ENCODE data around the gene ANO2. TPM values are rescaled to one million over a fixed set of nuclear protein-coding genes. Genes with fewer than 3 reads are reported as not detected.

The ANO2 gene
- total RNA-seq, 1 experiment from 2014 or later, result not detected

GRCh38 chr12:5643266-5643665 lies 301.8 kb downstream of the ANO2 start:
- Histone ChIP-seq H3K27me3 (ENCODE audit: low read length) (no peaks in the 10 kb centered on the region), H3K4me2 (ENCODE audit: low read depth, low read length, poor library complexity, severe bottlenecking) (no peak overlapping the region), H3K4me1 (ENCODE audit: low read length) (no peaks in the 10 kb centered on the region), H3K9ac (ENCODE audit: low read length) (no peak overlapping the region), H3K79me2 (ENCODE audit: low read length) (no peaks in the 10 kb centered on the region), H3K4me3 (ENCODE audit: low read length) (no peak overlapping the region), H3K36me3 (ENCODE audit: insufficient read depth, low read length) (no peaks in the 10 kb centered on the region), H3K27ac (ENCODE audit: low read length) (no peak overlapping the region), H4K20me1 (ENCODE audit: insufficient read depth, low read depth, low read length) (no peaks in the 10 kb centered on the region), H3K9me2 (replicated peaks; ENCODE audit: insufficient read depth, low read length) (no peaks in the 10 kb centered on the region), H2AFZ (ENCODE audit: low read length) (no peak overlapping the region), H3K9me3 (ENCODE audit: low read length) (no peaks in the 10 kb centered on the region)
- no peak for DNase-seq

DNA sequence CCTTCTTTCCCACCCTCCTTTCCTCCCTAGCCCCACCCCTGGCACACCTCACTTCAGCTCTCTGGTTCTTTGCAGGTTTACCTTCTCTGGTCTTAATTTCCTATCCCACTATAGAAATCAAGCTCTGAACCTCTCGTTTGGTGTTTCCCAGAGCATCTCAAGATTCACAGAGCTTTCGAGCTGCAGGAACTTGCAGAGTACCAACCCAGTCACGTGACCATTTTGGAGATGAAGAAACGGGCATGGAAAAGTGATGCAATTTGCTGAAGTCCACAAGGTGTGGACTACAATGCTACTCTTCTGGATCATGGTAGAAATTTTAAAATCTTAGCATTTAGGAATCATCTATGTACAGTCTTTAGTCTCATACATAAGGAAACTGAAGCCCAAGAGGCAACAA lies 307.4 kb downstream of the ANO2 start:
- no peaks in the 10 kb centered on the region for H3K36me3 ChIP-seq (ENCODE audit: insufficient read depth, low read length)
- no peaks in the 10 kb centered on the region for H3K9me3 ChIP-seq (ENCODE audit: low read length)
- no peaks in the 10 kb centered on the region for H3K27me3 ChIP-seq (ENCODE audit: low read length)
- no peak overlapping the region for H3K27ac ChIP-seq (ENCODE audit: low read length)
- no peaks in the 10 kb centered on the region for H3K9me2 ChIP-seq (replicated peaks; ENCODE audit: insufficient read depth, low read length)
- H3K79me2 ChIP-seq (ENCODE audit: low read length), result no peaks in the 10 kb centered on the region
- H3K4me2 ChIP-seq (ENCODE audit: low read depth, low read length, poor library complexity, severe bottlenecking), result no peak overlapping the region
- no peak overlapping the region for H3K9ac ChIP-seq (ENCODE audit: low read length)
- H3K4me1 ChIP-seq (ENCODE audit: low read length), result no peaks in the 10 kb centered on the region
- DNase-seq, result no peak
- no peak overlapping the region for H3K4me3 ChIP-seq (ENCODE audit: low read length)
- H4K20me1 ChIP-seq (ENCODE audit: insufficient read depth, low read depth, low read length), result no peaks in the 10 kb centered on the region
- H2AFZ ChIP-seq (ENCODE audit: low read length), result no peak overlapping the region

DNA sequence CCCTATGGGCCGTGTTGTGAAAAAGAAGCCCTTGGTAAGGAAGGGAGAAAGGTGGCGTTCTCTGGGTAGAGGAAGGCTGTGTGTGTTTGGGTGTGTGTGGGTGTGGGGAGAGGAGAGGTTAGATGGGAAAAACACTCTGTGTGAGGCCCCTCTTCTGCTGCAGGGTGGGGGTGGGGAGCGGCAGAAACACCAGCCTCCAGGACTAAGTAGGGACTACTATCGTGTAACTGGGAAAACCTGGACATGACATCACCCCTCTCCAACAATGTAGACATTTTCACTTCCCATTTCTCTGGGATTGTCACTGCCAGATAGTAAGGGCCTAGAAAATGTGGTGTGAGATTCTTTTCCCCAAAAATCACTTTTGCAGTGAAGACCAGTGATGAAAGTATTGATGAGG lies 308.2 kb downstream of the ANO2 start:
- H4K20me1 ChIP-seq (ENCODE audit: insufficient read depth, low read depth, low read length), result no peaks in the 10 kb centered on the region
- H2AFZ ChIP-seq (ENCODE audit: low read length), result no peak overlapping the region
- no peak overlapping the region for H3K9ac ChIP-seq (ENCODE audit: low read length)
- H3K9me2 ChIP-seq (replicated peaks; ENCODE audit: insufficient read depth, low read length), result no peaks in the 10 kb centered on the region
- H3K4me1 ChIP-seq (ENCODE audit: low read length), result no peaks in the 10 kb centered on the region
- no peak overlapping the region for H3K4me2 ChIP-seq (ENCODE audit: low read depth, low read length, poor library complexity, severe bottlenecking)
- no peaks in the 10 kb centered on the region for H3K36me3 ChIP-seq (ENCODE audit: insufficient read depth, low read length)
- no peak overlapping the region for H3K4me3 ChIP-seq (ENCODE audit: low read length)
- no peak for DNase-seq
- H3K79me2 ChIP-seq (ENCODE audit: low read length), result no peaks in the 10 kb centered on the region
- H3K9me3 ChIP-seq (ENCODE audit: low read length), result no peaks in the 10 kb centered on the region
- no peaks in the 10 kb centered on the region for H3K27me3 ChIP-seq (ENCODE audit: low read length)
- H3K27ac ChIP-seq (ENCODE audit: low read length), result no peak overlapping the region

DNA sequence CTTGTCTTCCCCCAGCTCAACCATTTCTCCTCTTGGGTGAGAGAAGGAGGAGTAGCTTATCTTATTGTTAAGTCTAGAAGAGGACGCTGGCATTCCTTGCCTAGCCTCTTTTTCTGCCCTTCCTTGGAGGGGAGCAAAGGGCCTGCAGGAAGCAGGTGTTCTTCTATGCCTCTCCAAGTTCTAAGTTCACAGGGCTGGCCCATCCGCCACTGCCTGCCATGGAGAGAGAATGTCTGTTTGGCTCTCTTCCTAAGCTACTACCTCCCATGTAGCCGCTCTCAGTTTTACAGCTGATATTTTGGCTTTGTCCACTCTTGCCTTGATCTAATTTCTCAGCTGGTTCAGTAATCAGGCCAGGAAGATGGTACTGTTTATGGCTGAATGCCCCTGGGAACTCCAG lies 312.0 kb downstream of the ANO2 start:
- no peaks in the 10 kb centered on the region for H3K79me2 ChIP-seq (ENCODE audit: low read length)
- no peak overlapping the region for H3K4me2 ChIP-seq (ENCODE audit: low read depth, low read length, poor library complexity, severe bottlenecking)
- no peak overlapping the region for H3K4me3 ChIP-seq (ENCODE audit: low read length)
- no peak overlapping the region for H3K27ac ChIP-seq (ENCODE audit: low read length)
- no peaks in the 10 kb centered on the region for H3K9me2 ChIP-seq (replicated peaks; ENCODE audit: insufficient read depth, low read length)
- H3K9me3 ChIP-seq (ENCODE audit: low read length), result no peaks in the 10 kb centered on the region
- H3K9ac ChIP-seq (ENCODE audit: low read length), result no peak overlapping the region
- no peaks in the 10 kb centered on the region for H3K27me3 ChIP-seq (ENCODE audit: low read length)
- no peaks in the 10 kb centered on the region for H3K4me1 ChIP-seq (ENCODE audit: low read length)
- no peak overlapping the region for H2AFZ ChIP-seq (ENCODE audit: low read length)
- no peaks in the 10 kb centered on the region for H3K36me3 ChIP-seq (ENCODE audit: insufficient read depth, low read length)
- no peaks in the 10 kb centered on the region for H4K20me1 ChIP-seq (ENCODE audit: insufficient read depth, low read depth, low read length)
- no peak for DNase-seq

DNA sequence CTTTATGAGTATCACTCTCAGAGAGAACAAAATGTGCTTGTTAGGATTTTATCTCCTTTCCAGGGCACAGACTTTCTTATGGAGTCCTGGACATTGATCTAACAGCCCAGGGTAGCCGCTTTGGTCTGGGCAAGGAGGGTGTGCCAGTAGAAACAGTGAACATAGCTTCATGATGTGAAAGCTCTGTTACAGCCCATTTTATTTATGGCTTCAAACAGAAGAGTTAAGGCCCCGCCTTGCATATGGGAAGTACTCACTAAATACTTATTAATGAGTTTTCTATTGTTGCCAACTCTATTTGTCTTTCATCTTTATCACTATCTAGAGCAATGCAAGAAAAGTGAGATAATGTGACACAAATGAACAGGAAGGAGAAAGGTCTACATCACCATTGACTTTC lies 312.6 kb downstream of the ANO2 start:
- no peaks in the 10 kb centered on the region for H3K9me3 ChIP-seq (ENCODE audit: low read length)
- no peaks in the 10 kb centered on the region for H3K9me2 ChIP-seq (replicated peaks; ENCODE audit: insufficient read depth, low read length)
- H3K4me3 ChIP-seq (ENCODE audit: low read length), result no peak overlapping the region
- no peaks in the 10 kb centered on the region for H3K36me3 ChIP-seq (ENCODE audit: insufficient read depth, low read length)
- no peak overlapping the region for H2AFZ ChIP-seq (ENCODE audit: low read length)
- H3K27ac ChIP-seq (ENCODE audit: low read length), result no peak overlapping the region
- no peaks in the 10 kb centered on the region for H3K27me3 ChIP-seq (ENCODE audit: low read length)
- no peaks in the 10 kb centered on the region for H4K20me1 ChIP-seq (ENCODE audit: insufficient read depth, low read depth, low read length)
- H3K9ac ChIP-seq (ENCODE audit: low read length), result no peak overlapping the region
- H3K4me1 ChIP-seq (ENCODE audit: low read length), result no peaks in the 10 kb centered on the region
- no peak for DNase-seq
- no peaks in the 10 kb centered on the region for H3K79me2 ChIP-seq (ENCODE audit: low read length)
- no peak overlapping the region for H3K4me2 ChIP-seq (ENCODE audit: low read depth, low read length, poor library complexity, severe bottlenecking)

DNA sequence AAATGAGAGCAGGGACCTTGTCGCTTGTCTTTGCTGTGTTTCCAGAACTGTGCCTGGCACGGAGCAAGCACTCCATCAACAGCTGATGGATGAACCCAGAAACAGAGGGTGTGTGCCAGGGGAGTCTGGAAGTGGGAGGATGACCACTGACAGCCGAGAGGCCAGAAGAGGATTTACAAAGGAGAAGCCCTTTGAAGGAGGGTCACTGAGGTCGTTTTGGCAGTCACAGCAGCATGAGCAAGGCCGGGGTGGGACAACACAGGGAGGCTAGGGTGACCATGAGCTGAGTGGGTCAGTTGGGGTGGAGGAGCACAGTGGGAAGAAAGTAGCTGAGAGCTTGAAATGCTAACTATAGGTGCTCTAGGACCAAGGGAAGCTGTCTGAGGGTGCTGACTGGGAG lies 313.6 kb downstream of the ANO2 start:
- Histone ChIP-seq H4K20me1 (ENCODE audit: insufficient read depth, low read depth, low read length) (no peaks in the 10 kb centered on the region), H3K4me1 (ENCODE audit: low read length) (no peaks in the 10 kb centered on the region), H2AFZ (ENCODE audit: low read length) (no peak overlapping the region), H3K9me3 (ENCODE audit: low read length) (no peaks in the 10 kb centered on the region), H3K27ac (ENCODE audit: low read length) (no peak overlapping the region), H3K79me2 (ENCODE audit: low read length) (no peaks in the 10 kb centered on the region), H3K4me3 (ENCODE audit: low read length) (no peak overlapping the region), H3K9me2 (replicated peaks; ENCODE audit: insufficient read depth, low read length) (no peaks in the 10 kb centered on the region), H3K36me3 (ENCODE audit: insufficient read depth, low read length) (no peaks in the 10 kb centered on the region), H3K27me3 (ENCODE audit: low read length) (no peaks in the 10 kb centered on the region), H3K4me2 (ENCODE audit: low read depth, low read length, poor library complexity, severe bottlenecking) (no peak overlapping the region), H3K9ac (ENCODE audit: low read length) (no peak overlapping the region)
- DNase-seq, result no peak

GRCh38 chr12:5630726-5631125 lies 314.3 kb downstream of the ANO2 start:
- Histone ChIP-seq H3K4me2 (ENCODE audit: low read depth, low read length, poor library complexity, severe bottlenecking) (no peak overlapping the region), H3K36me3 (ENCODE audit: insufficient read depth, low read length) (no peaks in the 10 kb centered on the region)

DNA sequence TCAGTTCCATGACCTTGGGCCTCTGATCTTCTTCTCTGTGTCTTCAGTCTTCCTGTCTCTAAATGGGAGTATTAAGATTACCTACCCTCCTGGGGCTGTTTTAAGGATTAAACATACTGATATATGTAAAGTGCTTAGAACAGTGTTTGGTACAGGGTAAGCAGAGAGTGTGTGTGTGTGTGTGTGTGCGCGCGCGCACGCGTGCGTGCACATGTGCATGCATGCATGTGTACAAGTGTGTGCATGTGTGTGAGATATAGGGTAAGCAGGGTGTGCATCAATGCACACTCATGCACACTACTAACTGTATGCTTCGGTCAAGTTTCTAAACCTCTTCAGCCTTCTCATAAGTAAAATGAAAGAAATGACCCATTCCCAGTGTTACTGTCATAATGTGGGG lies 316.6 kb downstream of the ANO2 start:
- H3K79me2 ChIP-seq (ENCODE audit: low read length), result no peaks in the 10 kb centered on the region
- no peaks in the 10 kb centered on the region for H3K27me3 ChIP-seq (ENCODE audit: low read length)
- H3K36me3 ChIP-seq (ENCODE audit: insufficient read depth, low read length), result no peaks in the 10 kb centered on the region
- DNase-seq, result no peak
- H3K9me3 ChIP-seq (ENCODE audit: low read length), result no peaks in the 10 kb centered on the region
- no peak overlapping the region for H3K9ac ChIP-seq (ENCODE audit: low read length)
- H4K20me1 ChIP-seq (ENCODE audit: insufficient read depth, low read depth, low read length), result no peaks in the 10 kb centered on the region
- no peaks in the 10 kb centered on the region for H3K4me1 ChIP-seq (ENCODE audit: low read length)
- H3K9me2 ChIP-seq (replicated peaks; ENCODE audit: insufficient read depth, low read length), result no peaks in the 10 kb centered on the region
- H2AFZ ChIP-seq (ENCODE audit: low read length), result no peak overlapping the region
- no peak overlapping the region for H3K4me2 ChIP-seq (ENCODE audit: low read depth, low read length, poor library complexity, severe bottlenecking)
- no peak overlapping the region for H3K27ac ChIP-seq (ENCODE audit: low read length)
- no peak overlapping the region for H3K4me3 ChIP-seq (ENCODE audit: low read length)

More at GRCh38 chr12:5630726-5631125, 314.3 kb downstream of the ANO2 start:
- Histone ChIP-seq H3K4me1 (ENCODE audit: low read length) (no peaks in the 10 kb centered on the region), H3K79me2 (ENCODE audit: low read length) (no peaks in the 10 kb centered on the region), H3K27me3 (ENCODE audit: low read length) (no peaks in the 10 kb centered on the region), H3K9me3 (ENCODE audit: low read length) (no peaks in the 10 kb centered on the region), H3K27ac (ENCODE audit: low read length) (no peak overlapping the region), H3K9ac (ENCODE audit: low read length) (no peak overlapping the region), H2AFZ (ENCODE audit: low read length) (no peak overlapping the region), H3K9me2 (replicated peaks; ENCODE audit: insufficient read depth, low read length) (no peaks in the 10 kb centered on the region), H3K4me3 (ENCODE audit: low read length) (no peak overlapping the region), H4K20me1 (ENCODE audit: insufficient read depth, low read depth, low read length) (no peaks in the 10 kb centered on the region)
- no peak for DNase-seq

DNA sequence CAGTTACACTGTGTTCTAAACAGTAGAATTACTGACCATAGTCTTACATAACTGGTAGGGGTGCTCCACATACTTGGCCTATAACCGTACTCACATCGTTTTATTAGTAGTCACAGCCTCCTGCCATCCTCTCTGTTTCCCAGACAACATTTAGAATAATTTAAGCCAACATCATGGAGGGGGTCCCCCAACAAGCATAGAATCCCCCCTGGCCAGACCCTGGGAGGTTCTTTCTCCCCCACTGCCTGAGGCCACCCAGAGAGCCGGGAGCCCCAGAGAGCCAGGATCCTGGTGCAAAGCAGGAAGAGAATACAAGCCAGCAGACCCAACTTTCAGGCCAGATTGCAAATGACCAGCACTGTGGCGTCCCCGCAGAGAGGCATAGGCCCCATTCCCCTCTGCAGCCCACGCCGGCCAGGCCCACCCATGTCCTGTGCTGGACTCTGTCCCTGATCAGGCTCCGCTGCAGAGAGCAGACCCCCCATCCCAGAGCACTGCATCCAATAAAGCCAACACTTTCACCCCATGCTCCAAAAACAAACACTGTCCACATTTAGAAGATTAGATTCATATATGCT lies 317.9 kb downstream of the ANO2 start:
- no peak overlapping the region for H3K9ac ChIP-seq (ENCODE audit: low read length)
- DNase-seq, result no peak
- H3K9me2 ChIP-seq (replicated peaks; ENCODE audit: insufficient read depth, low read length), result no peaks in the 10 kb centered on the region
- H4K20me1 ChIP-seq (ENCODE audit: insufficient read depth, low read depth, low read length), result no peaks in the 10 kb centered on the region
- H3K27ac ChIP-seq (ENCODE audit: low read length), result no peak overlapping the region
- H3K4me3 ChIP-seq (ENCODE audit: low read length), result no peak overlapping the region
- no peaks in the 10 kb centered on the region for H3K4me1 ChIP-seq (ENCODE audit: low read length)
- H3K79me2 ChIP-seq (ENCODE audit: low read length), result no peaks in the 10 kb centered on the region
- no peaks in the 10 kb centered on the region for H3K9me3 ChIP-seq (ENCODE audit: low read length)
- no peak overlapping the region for H3K4me2 ChIP-seq (ENCODE audit: low read depth, low read length, poor library complexity, severe bottlenecking)
- H3K36me3 ChIP-seq (ENCODE audit: insufficient read depth, low read length), result no peaks in the 10 kb centered on the region
- H3K27me3 ChIP-seq (ENCODE audit: low read length), result no peaks in the 10 kb centered on the region
- no peak overlapping the region for H2AFZ ChIP-seq (ENCODE audit: low read length)
